Hindlimb muscle (tissue), 1 donor: Measurements from ENCODE around the gene LINC01488. TPM values are rescaled to one million over a fixed set of nuclear protein-coding genes. Genes with fewer than 3 reads are reported as not detected.

Experiments used
- DNase-seq: peaks from one replicate; pipeline ENCODE4 v3.0.0-alpha.2; 2013
- polyA plus RNA-seq: library from polyadenylated mRNA; unstranded; fragments of 120-200 nt; gene quantifications from one replicate; pipeline ENCODE4 v1.2.1, GENCODE V29; 2013; ENCODE audit not compliant: insufficient read length

Gene LINC01488
- polyA plus RNA-seq, 1 donor, result 0.06 TPM

DNA sequence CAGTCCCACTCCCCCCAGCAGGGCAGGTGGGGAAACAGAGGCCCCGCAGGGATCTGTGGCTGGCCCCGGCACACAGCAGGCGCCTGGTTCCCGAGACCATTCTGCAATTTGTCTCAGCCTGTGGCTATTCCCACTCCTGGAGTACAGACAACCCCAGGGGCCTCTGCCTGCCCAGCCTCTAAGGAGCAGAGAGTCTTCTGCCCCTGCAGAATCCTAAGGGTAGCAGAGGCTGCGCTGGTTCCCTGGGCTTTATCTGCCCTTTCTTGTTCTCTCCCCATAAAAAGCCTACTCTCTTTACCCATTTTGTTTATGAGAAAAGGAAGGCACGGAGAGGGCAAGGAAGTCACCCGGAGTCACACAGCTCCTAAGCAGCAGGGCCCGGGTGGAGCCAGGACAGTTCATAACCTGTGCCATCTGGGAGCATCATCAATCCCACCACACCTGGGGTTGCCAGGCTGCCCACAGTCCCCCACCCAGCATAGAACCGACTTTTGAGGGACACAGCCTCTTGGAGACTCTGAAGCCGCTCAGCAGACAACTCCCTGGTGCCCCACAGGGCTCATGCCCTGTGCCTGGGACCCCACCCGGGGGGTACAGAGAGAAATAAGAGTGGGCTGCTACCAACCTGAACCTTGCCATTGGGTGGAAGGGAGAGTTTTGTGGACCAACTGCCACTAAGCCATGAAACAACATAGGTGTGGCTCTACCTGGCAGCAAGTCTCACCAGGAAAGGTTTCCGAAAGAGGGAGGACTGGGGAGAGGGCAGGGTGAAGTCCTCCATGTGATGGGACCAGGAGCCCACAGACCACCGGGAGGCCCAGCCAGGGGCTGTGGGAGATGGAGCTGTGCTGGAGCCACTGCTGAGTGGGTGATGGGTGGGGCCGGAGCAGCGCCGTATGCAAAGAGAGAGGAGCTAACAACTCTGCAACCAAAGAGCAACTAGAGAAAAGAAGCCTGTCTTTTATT lies 17.2 kb upstream of the LINC01488 start:
- DNase-seq, result no peak

- DNase-seq, result no peak
These were observed 16.0 kb upstream of the LINC01488 start for GRCh38 chr11:69465236-69466000.

DNA sequence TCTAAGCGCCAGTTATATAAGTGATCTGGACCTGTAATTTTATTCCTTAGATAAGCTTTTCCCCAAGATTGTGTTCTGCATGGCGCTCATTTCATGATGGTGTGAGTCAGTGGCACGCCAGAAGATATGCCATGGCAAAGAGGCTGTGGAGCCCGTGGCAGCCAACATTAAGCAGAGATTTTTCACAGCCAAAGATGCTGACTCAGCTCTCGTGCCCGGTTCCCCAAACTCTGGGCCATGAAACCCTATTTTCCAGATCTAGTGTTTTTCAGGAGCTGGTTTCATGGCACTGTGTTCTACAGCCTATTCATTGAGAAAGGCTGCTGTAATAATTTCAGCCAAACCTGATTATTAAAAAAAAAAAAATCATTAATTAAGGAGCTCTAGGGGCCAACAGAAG lies 15.4 kb upstream of the LINC01488 start:
- DNase-seq, result no peak

DNA sequence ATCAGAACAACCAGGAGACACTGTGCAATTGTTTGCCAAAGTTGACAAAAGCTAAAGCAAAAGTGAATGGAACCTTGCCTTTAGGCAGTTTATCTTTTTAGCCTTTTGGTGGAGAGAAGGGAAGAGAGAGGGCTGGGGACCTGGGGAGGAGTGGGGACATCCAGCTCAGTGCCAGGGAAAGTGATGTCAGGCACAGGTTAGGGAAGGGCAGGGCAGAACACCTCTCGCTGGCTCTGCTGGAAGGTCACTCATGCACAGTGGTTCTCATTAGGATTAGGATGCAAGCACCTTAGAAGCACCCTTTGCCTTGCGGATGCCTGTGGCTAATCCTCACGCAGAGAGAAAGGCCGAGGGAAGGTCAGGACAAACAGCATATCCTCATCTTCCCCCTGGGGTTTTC lies 14.3 kb upstream of the LINC01488 start:
- DNase-seq, result no peak

- no peak for DNase-seq
These were observed 13.8 kb upstream of the LINC01488 start for GRCh38 chr11:69467646-69468045.

GRCh38 chr11:69468221-69468620 lies 13.2 kb upstream of the LINC01488 start:
- DNase-seq, result no peak

- DNase-seq, result no peak
These were observed 12.3 kb upstream of the LINC01488 start for GRCh38 chr11:69468911-69469885.

- no peak for DNase-seq
These were observed 11.2 kb upstream of the LINC01488 start for GRCh38 chr11:69470301-69470700.

DNA sequence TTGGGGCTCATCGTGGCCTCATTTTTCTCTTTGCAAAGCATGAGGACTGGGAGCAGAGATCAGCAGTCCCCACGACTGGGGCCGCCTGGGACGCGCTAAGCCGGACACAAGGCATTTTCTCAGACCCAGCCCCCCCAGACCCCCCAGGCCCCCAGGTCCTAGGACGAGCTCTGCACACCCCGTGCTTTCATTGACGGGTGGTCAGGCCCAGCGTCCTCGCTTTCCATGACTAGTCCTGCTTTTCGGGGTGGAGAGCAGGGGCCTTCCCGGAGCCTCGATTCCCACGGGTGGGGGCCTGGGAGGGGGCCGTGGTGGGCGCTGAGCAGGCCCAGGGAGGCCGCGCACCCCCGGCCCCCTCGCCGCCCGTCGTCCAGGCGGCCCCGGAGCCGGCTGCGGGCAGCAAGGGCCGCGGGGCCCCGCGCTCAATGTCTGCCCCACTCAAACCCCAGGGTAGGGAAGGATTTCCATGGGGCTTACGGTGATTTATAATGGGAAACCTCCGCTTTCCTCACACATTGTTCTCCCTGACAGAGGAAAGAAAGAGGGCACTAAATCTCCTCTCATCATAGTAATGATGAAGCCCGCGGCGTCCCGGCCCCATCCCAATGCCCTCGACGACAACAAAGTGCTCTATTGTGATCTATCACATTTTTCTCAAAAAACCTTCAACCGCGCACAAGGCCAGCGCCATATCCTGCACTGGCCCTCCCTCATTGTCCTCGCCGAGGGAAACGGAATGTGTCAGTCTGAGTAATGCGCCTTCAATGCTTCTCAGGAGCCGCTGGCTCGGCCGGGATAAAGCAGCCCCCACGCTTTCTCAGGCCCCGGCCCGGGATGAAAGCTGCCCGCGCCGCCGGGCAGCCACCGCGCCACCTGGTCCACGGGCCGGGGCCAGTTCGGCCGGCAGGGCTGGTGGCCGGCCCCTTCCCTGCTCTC lies 10.4 kb upstream of the LINC01488 start:
- DNase-seq, result no peak

DNA sequence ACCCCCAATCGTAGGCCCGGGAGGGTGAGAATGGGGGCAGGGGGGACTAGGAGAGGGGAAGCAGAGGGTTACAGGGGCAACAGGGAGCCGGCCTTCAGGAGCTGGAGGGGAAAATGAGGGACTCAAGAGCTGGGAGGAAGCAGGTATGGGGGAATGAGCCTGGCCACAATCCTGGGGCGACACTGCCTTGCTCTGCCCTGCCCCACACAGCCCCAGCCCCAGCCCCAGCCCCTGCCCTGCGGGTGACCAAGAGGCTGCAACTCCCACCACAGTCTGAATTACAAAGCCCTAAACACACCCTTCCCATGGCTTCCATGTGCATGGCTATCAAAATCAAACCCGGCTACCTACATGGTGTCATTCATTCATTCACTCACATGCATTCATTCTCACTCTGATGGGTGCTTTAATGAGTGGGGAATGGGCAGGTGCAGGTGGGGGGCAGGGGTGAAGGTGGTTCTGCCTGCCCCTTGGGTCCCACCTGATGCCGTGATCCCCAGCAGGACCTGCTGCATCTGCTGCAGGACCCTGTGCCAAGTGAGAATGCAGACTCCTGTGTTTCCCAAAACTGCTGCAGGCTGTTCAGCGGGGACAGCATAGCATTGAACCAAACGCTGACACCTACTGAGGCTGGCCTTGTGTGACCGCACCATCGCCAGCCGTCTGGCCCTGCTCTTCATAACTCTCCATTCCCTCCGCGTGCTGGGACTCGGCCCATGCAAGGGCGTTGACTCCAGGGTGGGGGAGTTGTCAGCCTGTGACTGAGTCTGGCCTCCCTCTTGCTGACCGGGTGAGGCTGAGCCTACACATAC lies 9.5 kb upstream of the LINC01488 start:
- no peak for DNase-seq

- no peak for DNase-seq
These were observed 8.8 kb upstream of the LINC01488 start for GRCh38 chr11:69472541-69473275.

DNA sequence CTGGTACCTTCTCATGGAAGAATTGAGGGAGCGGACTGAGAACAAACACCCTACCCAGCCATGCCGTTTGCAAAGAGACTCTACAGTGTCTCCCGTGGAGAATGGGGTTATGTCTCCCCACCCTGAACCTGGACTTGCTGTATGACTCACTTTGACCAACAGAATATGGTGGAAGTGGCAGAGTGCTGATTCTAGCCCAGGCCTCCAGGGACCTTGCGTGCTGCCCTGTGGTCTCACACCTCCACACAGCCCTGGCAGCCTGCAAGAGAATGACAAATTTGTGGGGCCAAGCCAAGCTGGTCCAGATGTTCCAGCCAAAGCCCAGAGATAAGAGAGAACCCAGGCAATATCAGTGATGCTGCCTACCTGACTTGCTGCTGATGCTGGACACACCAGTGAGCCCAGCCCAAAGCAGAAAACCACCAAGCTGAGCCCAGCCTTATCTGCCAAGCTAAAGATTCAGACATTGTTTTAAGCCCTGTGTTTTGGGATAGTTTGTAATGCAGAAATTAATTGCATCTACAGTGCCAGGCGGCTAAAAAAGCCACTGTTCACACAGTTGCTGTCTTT lies 8.1 kb upstream of the LINC01488 start:
- no peak for DNase-seq

DNA sequence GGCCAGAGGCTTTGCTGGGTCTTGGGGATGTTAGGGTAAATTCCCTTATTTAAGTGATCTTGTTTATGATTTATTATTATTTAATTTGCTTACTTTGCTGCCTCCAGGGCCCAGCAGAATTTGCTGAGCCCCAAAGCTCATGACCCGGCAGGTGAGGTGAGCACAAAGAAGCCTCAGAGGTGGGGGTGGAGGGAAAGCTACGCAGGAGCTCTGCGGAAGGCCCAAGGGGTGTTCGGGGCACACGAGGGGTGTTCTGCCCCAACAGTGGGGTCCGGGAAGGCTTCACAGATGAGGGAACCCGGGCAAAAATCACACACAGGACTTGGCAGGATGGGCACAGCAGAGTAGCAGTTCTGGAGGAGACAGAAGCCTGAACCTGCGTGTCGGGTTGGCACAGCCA lies 6.7 kb upstream of the LINC01488 start:
- no peak for DNase-seq

- no peak for DNase-seq
These were observed 6.2 kb upstream of the LINC01488 start for GRCh38 chr11:69475141-69475865.

GRCh38 chr11:69475866-69476471 lies 5.5 kb upstream of the LINC01488 start:
- DNase-seq, result no peak

- no peak for DNase-seq
These were observed 4.9 kb upstream of the LINC01488 start for GRCh38 chr11:69476509-69476961.

GRCh38 chr11:69477086-69477485 lies 4.4 kb upstream of the LINC01488 start:
- DNase-seq, result no peak
